Measurements from ENCODE around the gene SYMPK.

The SYMPK gene

GRCh38 chr19:45772912-45773311, 90.0 kb downstream of the SYMPK start:
- TF ChIP-seq JUND (IDR thresholded peaks at IDR 0.05; ENCODE audit: low read depth) = no peak
- in situ Hi-C loops (cut with HindIII; ENCODE audit: low pct_unique_long_range_greater_than_20kb, low sequenced_read_pairs) = no loop called here
- DNase-seq (ENCODE audit: low read depth in 1 of 2, low spot score in 1 of 2) = no peak

- in situ Hi-C loops (cut with HindIII; ENCODE audit: low pct_unique_long_range_greater_than_20kb, low sequenced_read_pairs) = no loop called here
- no peak for TF ChIP-seq JUND (IDR thresholded peaks at IDR 0.05; ENCODE audit: low read depth)
- no peak for DNase-seq (ENCODE audit: low read depth in 1 of 2, low spot score in 1 of 2)
Measured at GRCh38 chr19:45772130-45772840, 90.7 kb downstream of the SYMPK start.

GRCh38 chr19:45771311-45771933, 91.5 kb downstream of the SYMPK start:
- DNase-seq (ENCODE audit: low read depth in 1 of 2, low spot score in 1 of 2) = no peak
- no peak for TF ChIP-seq JUND (IDR thresholded peaks at IDR 0.05; ENCODE audit: low read depth)
- in situ Hi-C loops (cut with HindIII; ENCODE audit: low pct_unique_long_range_greater_than_20kb, low sequenced_read_pairs) = no loop called here

GRCh38 chr19:45770192-45771101, 92.5 kb downstream of the SYMPK start:
- peak; percentile 94 to 98 for DNase-seq (ENCODE audit: low read depth in 1 of 2, low spot score in 1 of 2)
- in situ Hi-C loops (cut with HindIII; ENCODE audit: low pct_unique_long_range_greater_than_20kb, low sequenced_read_pairs) = no loop called here
- TF ChIP-seq JUND (IDR thresholded peaks at IDR 0.05; ENCODE audit: low read depth) = no peak

GRCh38 chr19:45769821-45770191, 93.1 kb downstream of the SYMPK start:
- peak in 1 of 2 experiments; percentile 54 for DNase-seq (ENCODE audit: low read depth in 1 of 2, low spot score in 1 of 2)
- in situ Hi-C loops (cut with HindIII; ENCODE audit: low pct_unique_long_range_greater_than_20kb, low sequenced_read_pairs) = no loop called here
- no peak for TF ChIP-seq JUND (IDR thresholded peaks at IDR 0.05; ENCODE audit: low read depth)

GRCh38 chr19:45768984-45769782, 93.8 kb downstream of the SYMPK start, which contains the start of gene SIX5:
TSS of gene SIX5 (minus strand) at chr19:45769252. CDS start at chr19:45768844, 408 bp downstream.
- peak; percentile 81 to 97 for DNase-seq (ENCODE audit: low read depth in 1 of 2, low spot score in 1 of 2)
- in situ Hi-C loops (cut with HindIII; ENCODE audit: low pct_unique_long_range_greater_than_20kb, low sequenced_read_pairs) = no loop called here
- no peak; the same call in 1 of the 2 replicates for TF ChIP-seq JUND (IDR thresholded peaks at IDR 0.05; ENCODE audit: low read depth)

DNA sequence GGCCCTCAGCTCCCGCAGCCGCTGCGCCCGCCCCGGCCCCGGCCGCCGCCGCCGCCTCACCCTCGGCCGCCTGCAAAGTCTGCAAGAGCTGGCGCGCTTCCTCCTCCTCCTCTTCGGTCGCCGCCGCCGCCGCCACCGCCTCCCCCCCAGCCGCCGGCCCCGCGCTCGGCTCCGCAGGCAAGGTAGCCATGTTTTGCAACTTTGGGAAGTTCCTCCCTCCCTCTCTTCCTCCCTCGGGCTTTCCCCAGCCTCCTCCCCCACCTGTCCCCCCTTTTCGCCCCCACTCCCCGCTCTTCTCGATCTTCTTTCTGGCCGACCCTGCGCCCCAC, 94.3 kb downstream of the SYMPK start:
- TF ChIP-seq JUND (IDR thresholded peaks at IDR 0.05; ENCODE audit: low read depth) = no peak

DNA sequence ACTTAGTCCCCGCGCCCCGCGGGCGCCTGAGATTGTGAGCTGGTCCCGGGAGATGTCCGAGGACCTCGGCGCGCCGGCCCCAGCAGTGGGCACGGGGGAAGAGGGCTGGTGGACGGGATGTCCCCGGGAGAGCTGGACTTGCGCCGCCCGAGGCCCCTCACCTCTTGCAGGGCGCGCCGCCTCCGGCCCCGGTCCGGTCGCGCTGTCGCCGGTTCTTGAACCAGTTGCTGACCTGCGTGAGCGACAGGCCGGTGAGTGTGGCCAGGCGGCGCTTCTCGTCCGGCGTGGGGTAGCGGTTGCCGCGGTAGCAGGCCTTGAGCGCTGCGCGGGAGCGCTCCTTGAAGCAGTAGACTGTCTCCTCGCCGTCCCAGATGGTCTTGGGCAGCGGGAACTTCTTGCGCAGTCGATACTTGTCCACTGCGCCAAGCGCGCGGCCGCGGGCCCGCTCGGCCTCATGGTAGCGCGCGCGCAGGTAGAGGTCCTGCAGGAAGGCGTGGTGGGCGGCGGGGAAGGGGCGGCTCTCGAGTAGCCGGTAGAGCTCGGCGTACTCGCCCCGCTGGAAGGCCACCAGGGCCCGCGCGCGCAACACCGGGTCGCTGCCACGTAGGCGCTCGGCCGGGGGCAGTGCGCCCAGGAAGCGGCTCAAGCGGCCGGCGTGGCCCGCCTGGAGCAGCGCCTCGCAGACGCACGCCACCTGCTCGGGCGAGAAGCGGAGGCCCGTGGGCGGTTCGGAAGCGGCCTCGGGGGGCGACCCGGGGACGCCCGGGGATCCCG, 94.9 kb downstream of the SYMPK start:
- DNase-seq (ENCODE audit: low read depth in 1 of 2, low spot score in 1 of 2) = peak; percentile 23 to 60
- in situ Hi-C loops (cut with HindIII; ENCODE audit: low pct_unique_long_range_greater_than_20kb, low sequenced_read_pairs) = no loop called here
- no peak for TF ChIP-seq JUND (IDR thresholded peaks at IDR 0.05; ENCODE audit: low read depth)

More for the DNA sequence above, 94.3 kb downstream of the SYMPK start:
- in situ Hi-C loops (cut with HindIII; ENCODE audit: low pct_unique_long_range_greater_than_20kb, low sequenced_read_pairs) = no loop called here
- DNase-seq (ENCODE audit: low read depth in 1 of 2, low spot score in 1 of 2) = peak; percentile 24 to 64

GRCh38 chr19:45767410-45767880, 95.5 kb downstream of the SYMPK start:
- peak; percentile 66 to 87 for DNase-seq (ENCODE audit: low read depth in 1 of 2, low spot score in 1 of 2)
- TF ChIP-seq JUND (IDR thresholded peaks at IDR 0.05; ENCODE audit: low read depth) = no peak
- in situ Hi-C loops (cut with HindIII; ENCODE audit: low pct_unique_long_range_greater_than_20kb, low sequenced_read_pairs) = no loop called here

GRCh38 chr19:45766869-45767346, 96.0 kb downstream of the SYMPK start:
- TF ChIP-seq JUND (IDR thresholded peaks at IDR 0.05; ENCODE audit: low read depth) = no peak
- no peak for DNase-seq (ENCODE audit: low read depth in 1 of 2, low spot score in 1 of 2)
- in situ Hi-C loops (cut with HindIII; ENCODE audit: low pct_unique_long_range_greater_than_20kb, low sequenced_read_pairs) = no loop called here

- in situ Hi-C loops (cut with HindIII; ENCODE audit: low pct_unique_long_range_greater_than_20kb, low sequenced_read_pairs) = no loop called here
- TF ChIP-seq JUND (IDR thresholded peaks at IDR 0.05; ENCODE audit: low read depth) = no peak
- no peak for DNase-seq (ENCODE audit: low read depth in 1 of 2, low spot score in 1 of 2)
Measured at GRCh38 chr19:45766296-45766868, 96.6 kb downstream of the SYMPK start.
